K562 (cell line): ENCODE measurements around the gene OXSR1. TPM values are rescaled to one million over a fixed set of nuclear protein-coding genes. Genes with fewer than 3 reads are reported as not detected.

Source experiments
- BRD9 ChIP-seq: fragments of 450-650 bp; IDR thresholded peaks from 2 replicates; pipeline ENCODE4 v1.6.1; 2018; ENCODE audit warnings: low read depth; ENCODE audit not compliant: partially characterized antibody
- BRF2 ChIP-seq: IDR thresholded peaks from 3 replicates; pipeline ENCODE4 v1.6.1; 2011; ENCODE audit warnings: borderline replicate concordance, mild to moderate bottlenecking; ENCODE audit not compliant: insufficient read length, insufficient read depth
- CBX5 ChIP-seq: IDR thresholded peaks from 2 replicates; pipeline ENCODE4 v1.6.1; 2014; ENCODE audit warnings: low read depth, borderline replicate concordance
- CXXC5 ChIP-seq: fragments of 250-450 bp; sonication (Bioruptor Pico); IDR thresholded peaks from 2 replicates; pipeline ENCODE4 v1.8.0; 2022; ENCODE audit warnings: inconsistent platforms, mild to moderate bottlenecking, moderate library complexity
- EP300 ChIP-seq: IDR thresholded peaks from 2 replicates; pipeline ENCODE4 v1.6.1; 2012; ENCODE audit warnings: low read length, improper control_type of control experiment
- FOXP1 ChIP-seq: sonication (generic); formaldehyde crosslinking; IDR thresholded peaks from 2 replicates; pipeline ENCODE4 v1.8.0; 2022; ENCODE audit warnings: mild to moderate bottlenecking, missing genetic modification reagents
- HDAC6 ChIP-seq: IDR thresholded peaks from 2 replicates; pipeline ENCODE4 v1.6.1; 2012; ENCODE audit warnings: low read depth, mild to moderate bottlenecking, control low read depth, inconsistent platforms, low read length, moderate library complexity
- IRF2 ChIP-seq: sonication (generic); formaldehyde crosslinking; IDR thresholded peaks from 2 replicates; pipeline ENCODE4 v1.8.1; 2022; ENCODE audit warnings: mild to moderate bottlenecking, missing genetic modification reagents
- KLF1 ChIP-seq: fragments of 450-650 bp; IDR thresholded peaks from 2 replicates; pipeline ENCODE4 v1.6.1; 2016; ENCODE audit warnings: missing genetic modification characterization, missing compliant biosample characterization
- POLR3G ChIP-seq: IDR thresholded peaks from 2 replicates; pipeline ENCODE4 v1.6.1; 2011; ENCODE audit not compliant: insufficient read length, insufficient replicate concordance; ENCODE audit errors: extremely low read depth
- TAF15 ChIP-seq: fragments of 200-400 bp; formaldehyde crosslinking; IDR thresholded peaks from 2 replicates; pipeline ENCODE4 v1.6.1; 2017; ENCODE audit warnings: mild to moderate bottlenecking, low read depth, low read length, moderate library complexity
- ZNF12 ChIP-seq: sonication (generic); formaldehyde crosslinking; IDR thresholded peaks from 2 replicates; pipeline ENCODE4 v1.4.0; 2020; ENCODE audit warnings: mild to moderate bottlenecking, missing genetic modification reagents
- ZNF280A ChIP-seq: fragments of 450-650 bp; IDR thresholded peaks from 2 replicates; pipeline ENCODE4 v1.6.1; 2018; ENCODE audit warnings: mild to moderate bottlenecking, low read depth; ENCODE audit not compliant: partially characterized antibody
- polyA plus RNA-seq, 8 experiments: library from polyadenylated mRNA; depleted of rRNA in 4 of 8; stranded (reverse) in 5 of 8; unstranded in 3 of 8; fragments of >200 nt; fragmentation: Nextera tagmentation in 2 of 8; fragmentation: Illumina TruSeq in 1 of 8; extraction: Ambion mirVana in 2 of 8; extraction: Trizol in 1 of 8; gene quantifications; 2 replicates each; pipeline versions ENCODE4 v1.2.1 to v1.2.3, GENCODE V29; 2011 to 2014; ENCODE audit warnings: inconsistent platforms in 1 of 8, missing spikeins in 1 of 8
- total RNA-seq, 7 experiments: library from RNA; depleted of rRNA in 6 of 7; stranded (reverse); fragments of >200 nt in 6 of 7; fragmentation: Illumina TruSeq in 2 of 7; extraction: Trizol in 2 of 7; gene quantifications; 2 replicates each; pipeline versions ENCODE4 v1.2.1 to v1.2.3, GENCODE V29; 2011 to 2021; ENCODE audit warnings: low replicate concordance in 1 of 7
- TF ChIP-seq, protein P1 (sequence below): fragments of 200-600 bp; sonication (generic); IDR thresholded peaks from one replicate; pipeline ENCODE4 v1.6.1; 2012; ENCODE audit warnings: mild to moderate bottlenecking, low read depth, low read length, inconsistent platforms

OXSR1 gene
- total and polyA plus RNA-seq, 9 of the 15 experiments (the other 6 are each of a cell fraction or from before 2014, with no cell fraction given): 15.7 to 87.6 (median 48.7) TPM

DNA sequence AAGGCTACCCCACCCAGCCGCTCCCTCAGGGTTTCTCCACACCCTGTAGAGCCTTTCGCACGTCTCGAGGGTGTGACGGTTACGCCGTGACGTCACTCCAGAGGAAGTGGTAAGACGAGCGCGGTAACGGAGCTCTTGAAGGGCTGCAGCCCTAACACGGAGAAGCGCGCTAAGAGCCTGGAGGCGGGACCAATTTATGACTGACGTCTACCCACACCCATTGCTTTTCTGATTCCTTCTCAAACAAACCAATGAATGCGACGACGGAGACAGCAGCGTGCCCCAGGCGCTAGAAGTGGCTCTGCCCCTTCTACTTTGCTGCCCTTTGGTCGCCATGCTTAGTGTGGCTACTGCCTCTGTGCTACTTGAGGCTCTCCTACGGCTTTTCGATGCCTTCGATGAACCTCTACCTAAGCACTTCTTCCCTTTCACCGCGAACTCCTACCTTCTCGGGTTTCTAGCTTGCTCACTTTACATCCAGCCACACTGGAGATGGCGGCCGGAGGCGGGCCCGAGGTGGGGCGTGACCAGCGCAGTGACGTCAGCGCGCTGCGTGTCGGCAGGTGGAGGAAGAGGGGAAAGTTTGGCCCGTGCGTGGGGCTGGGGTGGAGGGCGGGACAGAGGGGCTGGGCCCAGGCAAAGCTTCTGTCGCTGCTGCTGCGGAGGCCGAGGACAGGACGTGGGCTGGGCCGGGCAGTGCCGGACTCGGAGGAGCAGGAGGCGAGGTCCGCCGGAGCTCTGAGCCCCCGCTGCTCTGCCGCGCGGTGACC lies at the start of gene OXSR1 (continued):
- TF ChIP-seq, protein P1, sequence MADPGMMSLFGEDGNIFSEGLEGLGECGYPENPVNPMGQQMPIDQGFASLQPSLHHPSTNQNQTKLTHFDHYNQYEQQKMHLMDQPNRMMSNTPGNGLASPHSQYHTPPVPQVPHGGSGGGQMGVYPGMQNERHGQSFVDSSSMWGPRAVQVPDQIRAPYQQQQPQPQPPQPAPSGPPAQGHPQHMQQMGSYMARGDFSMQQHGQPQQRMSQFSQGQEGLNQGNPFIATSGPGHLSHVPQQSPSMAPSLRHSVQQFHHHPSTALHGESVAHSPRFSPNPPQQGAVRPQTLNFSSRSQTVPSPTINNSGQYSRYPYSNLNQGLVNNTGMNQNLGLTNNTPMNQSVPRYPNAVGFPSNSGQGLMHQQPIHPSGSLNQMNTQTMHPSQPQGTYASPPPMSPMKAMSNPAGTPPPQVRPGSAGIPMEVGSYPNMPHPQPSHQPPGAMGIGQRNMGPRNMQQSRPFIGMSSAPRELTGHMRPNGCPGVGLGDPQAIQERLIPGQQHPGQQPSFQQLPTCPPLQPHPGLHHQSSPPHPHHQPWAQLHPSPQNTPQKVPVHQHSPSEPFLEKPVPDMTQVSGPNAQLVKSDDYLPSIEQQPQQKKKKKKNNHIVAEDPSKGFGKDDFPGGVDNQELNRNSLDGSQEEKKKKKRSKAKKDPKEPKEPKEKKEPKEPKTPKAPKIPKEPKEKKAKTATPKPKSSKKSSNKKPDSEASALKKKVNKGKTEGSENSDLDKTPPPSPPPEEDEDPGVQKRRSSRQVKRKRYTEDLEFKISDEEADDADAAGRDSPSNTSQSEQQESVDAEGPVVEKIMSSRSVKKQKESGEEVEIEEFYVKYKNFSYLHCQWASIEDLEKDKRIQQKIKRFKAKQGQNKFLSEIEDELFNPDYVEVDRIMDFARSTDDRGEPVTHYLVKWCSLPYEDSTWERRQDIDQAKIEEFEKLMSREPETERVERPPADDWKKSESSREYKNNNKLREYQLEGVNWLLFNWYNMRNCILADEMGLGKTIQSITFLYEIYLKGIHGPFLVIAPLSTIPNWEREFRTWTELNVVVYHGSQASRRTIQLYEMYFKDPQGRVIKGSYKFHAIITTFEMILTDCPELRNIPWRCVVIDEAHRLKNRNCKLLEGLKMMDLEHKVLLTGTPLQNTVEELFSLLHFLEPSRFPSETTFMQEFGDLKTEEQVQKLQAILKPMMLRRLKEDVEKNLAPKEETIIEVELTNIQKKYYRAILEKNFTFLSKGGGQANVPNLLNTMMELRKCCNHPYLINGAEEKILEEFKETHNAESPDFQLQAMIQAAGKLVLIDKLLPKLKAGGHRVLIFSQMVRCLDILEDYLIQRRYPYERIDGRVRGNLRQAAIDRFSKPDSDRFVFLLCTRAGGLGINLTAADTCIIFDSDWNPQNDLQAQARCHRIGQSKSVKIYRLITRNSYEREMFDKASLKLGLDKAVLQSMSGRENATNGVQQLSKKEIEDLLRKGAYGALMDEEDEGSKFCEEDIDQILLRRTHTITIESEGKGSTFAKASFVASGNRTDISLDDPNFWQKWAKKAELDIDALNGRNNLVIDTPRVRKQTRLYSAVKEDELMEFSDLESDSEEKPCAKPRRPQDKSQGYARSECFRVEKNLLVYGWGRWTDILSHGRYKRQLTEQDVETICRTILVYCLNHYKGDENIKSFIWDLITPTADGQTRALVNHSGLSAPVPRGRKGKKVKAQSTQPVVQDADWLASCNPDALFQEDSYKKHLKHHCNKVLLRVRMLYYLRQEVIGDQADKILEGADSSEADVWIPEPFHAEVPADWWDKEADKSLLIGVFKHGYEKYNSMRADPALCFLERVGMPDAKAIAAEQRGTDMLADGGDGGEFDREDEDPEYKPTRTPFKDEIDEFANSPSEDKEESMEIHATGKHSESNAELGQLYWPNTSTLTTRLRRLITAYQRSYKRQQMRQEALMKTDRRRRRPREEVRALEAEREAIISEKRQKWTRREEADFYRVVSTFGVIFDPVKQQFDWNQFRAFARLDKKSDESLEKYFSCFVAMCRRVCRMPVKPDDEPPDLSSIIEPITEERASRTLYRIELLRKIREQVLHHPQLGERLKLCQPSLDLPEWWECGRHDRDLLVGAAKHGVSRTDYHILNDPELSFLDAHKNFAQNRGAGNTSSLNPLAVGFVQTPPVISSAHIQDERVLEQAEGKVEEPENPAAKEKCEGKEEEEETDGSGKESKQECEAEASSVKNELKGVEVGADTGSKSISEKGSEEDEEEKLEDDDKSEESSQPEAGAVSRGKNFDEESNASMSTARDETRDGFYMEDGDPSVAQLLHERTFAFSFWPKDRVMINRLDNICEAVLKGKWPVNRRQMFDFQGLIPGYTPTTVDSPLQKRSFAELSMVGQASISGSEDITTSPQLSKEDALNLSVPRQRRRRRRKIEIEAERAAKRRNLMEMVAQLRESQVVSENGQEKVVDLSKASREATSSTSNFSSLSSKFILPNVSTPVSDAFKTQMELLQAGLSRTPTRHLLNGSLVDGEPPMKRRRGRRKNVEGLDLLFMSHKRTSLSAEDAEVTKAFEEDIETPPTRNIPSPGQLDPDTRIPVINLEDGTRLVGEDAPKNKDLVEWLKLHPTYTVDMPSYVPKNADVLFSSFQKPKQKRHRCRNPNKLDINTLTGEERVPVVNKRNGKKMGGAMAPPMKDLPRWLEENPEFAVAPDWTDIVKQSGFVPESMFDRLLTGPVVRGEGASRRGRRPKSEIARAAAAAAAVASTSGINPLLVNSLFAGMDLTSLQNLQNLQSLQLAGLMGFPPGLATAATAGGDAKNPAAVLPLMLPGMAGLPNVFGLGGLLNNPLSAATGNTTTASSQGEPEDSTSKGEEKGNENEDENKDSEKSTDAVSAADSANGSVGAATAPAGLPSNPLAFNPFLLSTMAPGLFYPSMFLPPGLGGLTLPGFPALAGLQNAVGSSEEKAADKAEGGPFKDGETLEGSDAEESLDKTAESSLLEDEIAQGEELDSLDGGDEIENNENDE: no peak
- TF ChIP-seq ZNF280A: no peak
- TF ChIP-seq CBX5: no peak
- peak; percentile 59 for TF ChIP-seq BRD9
- peak; percentile 61; the same call in 1 of the 2 replicates for TF ChIP-seq EP300
- TF ChIP-seq BRF2: no peak
- TF ChIP-seq ZNF12: no peak
- no peak for TF ChIP-seq TAF15
- no peak for TF ChIP-seq POLR3G
- no peak; the same call in 1 of the 2 replicates for TF ChIP-seq KLF1 (tag)
- TF ChIP-seq IRF2 (CRISPR knock-in tag): no peak
- TF ChIP-seq FOXP1 (CRISPR knock-in tag): peak; percentile 78; the same call in 1 of the 2 replicates
- no peak for TF ChIP-seq HDAC6
- TF ChIP-seq CXXC5: peak; percentile 95
